ENCODE measurements around the gene IGSF9B.

DNA sequence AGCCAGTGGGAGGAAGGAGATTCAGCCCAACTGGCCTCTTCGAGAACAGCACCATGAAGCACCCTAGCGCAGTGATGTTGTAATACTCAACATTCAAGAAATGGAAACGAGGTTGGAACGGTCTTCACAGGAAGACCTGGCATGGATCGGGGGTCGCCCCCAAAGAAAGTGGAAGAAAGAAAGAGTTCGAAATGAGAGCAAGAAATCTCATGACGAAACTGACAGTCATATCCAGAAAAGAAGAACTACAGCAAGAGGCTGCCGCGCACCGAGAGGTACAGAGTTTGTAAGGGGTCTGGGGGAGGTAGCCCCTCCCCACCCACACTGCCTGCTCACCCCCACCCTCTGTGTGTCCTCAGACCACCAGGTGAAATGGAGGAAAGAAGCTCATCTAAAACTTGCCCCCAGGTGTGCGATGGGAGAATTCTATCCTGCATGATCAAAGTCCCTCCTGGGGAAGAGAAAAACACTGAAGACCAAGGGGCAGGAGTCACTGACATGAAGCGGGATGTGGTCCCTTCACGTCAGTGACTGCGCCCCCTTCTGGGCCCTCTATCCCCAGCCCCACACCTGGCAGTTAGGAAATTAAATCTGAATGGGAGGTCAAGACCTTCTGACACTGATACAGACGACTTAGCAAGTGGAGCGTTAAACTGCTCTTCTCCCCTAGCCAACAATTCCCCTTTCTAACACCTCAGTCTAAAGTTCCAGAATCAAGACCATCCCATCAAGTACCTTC, 58.6 kb downstream of the IGSF9B start:
- TF ChIP-seq, protein P1, sequence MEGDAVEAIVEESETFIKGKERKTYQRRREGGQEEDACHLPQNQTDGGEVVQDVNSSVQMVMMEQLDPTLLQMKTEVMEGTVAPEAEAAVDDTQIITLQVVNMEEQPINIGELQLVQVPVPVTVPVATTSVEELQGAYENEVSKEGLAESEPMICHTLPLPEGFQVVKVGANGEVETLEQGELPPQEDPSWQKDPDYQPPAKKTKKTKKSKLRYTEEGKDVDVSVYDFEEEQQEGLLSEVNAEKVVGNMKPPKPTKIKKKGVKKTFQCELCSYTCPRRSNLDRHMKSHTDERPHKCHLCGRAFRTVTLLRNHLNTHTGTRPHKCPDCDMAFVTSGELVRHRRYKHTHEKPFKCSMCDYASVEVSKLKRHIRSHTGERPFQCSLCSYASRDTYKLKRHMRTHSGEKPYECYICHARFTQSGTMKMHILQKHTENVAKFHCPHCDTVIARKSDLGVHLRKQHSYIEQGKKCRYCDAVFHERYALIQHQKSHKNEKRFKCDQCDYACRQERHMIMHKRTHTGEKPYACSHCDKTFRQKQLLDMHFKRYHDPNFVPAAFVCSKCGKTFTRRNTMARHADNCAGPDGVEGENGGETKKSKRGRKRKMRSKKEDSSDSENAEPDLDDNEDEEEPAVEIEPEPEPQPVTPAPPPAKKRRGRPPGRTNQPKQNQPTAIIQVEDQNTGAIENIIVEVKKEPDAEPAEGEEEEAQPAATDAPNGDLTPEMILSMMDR (IDR thresholded peaks at IDR 0.05 in 2 of 3, conservative IDR thresholded peaks at IDR 0.05 in 1 of 3; ENCODE audit: control insufficient read depth in 2 of 3, extremely low read depth in 1 of 3, insufficient read depth in 1 of 3, low read depth in 3 of 3, low read length in 3 of 3) = peak in 2 of 3 experiments; percentile 28 to 36; a peak in 3 of 6 replicates
- no peak for TF ChIP-seq NFYB (IDR thresholded peaks at IDR 0.05; ENCODE audit: insufficient read depth, low read depth, low read length)
- TF ChIP-seq, protein P2, sequence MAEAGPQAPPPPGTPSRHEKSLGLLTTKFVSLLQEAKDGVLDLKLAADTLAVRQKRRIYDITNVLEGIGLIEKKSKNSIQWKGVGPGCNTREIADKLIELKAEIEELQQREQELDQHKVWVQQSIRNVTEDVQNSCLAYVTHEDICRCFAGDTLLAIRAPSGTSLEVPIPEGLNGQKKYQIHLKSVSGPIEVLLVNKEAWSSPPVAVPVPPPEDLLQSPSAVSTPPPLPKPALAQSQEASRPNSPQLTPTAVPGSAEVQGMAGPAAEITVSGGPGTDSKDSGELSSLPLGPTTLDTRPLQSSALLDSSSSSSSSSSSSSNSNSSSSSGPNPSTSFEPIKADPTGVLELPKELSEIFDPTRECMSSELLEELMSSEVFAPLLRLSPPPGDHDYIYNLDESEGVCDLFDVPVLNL (IDR thresholded peaks at IDR 0.05; ENCODE audit: low read depth, low read length) = no peak
